IPS DF 6.9 (cell line): ENCODE measurements around the gene HGS.

Experiments used
- DNase-seq: peaks from one replicate; pipeline ENCODE4 v3.0.0-alpha.2; 2013; ENCODE audit warnings: low read depth, low spot score
- H3K27ac ChIP-seq: one replicate; pipeline ENCODE4 v1.5.1; 2013; ENCODE audit warnings: low read length, control low read depth
- H3K27me3 ChIP-seq: 2 replicates; pipeline ENCODE4 v1.6.1; 2013; ENCODE audit warnings: mild to moderate bottlenecking, low read length; ENCODE audit not compliant: control insufficient read depth, insufficient read depth
- H3K36me3 ChIP-seq: 2 replicates; pipeline ENCODE4 v1.6.1; 2013; ENCODE audit warnings: low read length; ENCODE audit not compliant: control insufficient read depth, insufficient read depth
- H3K4me1 ChIP-seq: 2 replicates; pipeline ENCODE4 v1.6.1; 2013; ENCODE audit warnings: low read length; ENCODE audit not compliant: control insufficient read depth, insufficient read depth
- H3K4me3 ChIP-seq: 2 replicates; pipeline ENCODE4 v1.5.1; 2013; ENCODE audit warnings: mild to moderate bottlenecking, low read length
- H3K9me3 ChIP-seq: 2 replicates; pipeline ENCODE4 v1.6.1; 2013; ENCODE audit warnings: low read length, inconsistent platforms; ENCODE audit not compliant: control insufficient read depth, insufficient read depth
- WGBS: extraction: QIAGEN DNeasy Blood & Tissue Kit; methylation state at CpG from one replicate; pipeline ENCODE4 v1.1.7; 2013; ENCODE audit warnings: mixed read lengths, missing lambda C conversion rate; ENCODE audit not compliant: insufficient read length, insufficient coverage; 5-methylcytosine and 5-hydroxymethylcytosine counted together

Gene HGS

GRCh38 chr17:81720267-81721071 lies 36.7 kb downstream of the HGS start:
- Histone ChIP-seq H3K4me1 (peaks cover 2% of the 10 kb centered on the region; the same call in 1 of the 2 replicates), H3K9me3 (no peaks in the 10 kb centered on the region), H3K4me3 (no peak overlapping the region), H3K36me3 (peaks cover 19% of the 10 kb centered on the region), H3K27me3 (no peaks in the 10 kb centered on the region), H3K27ac (no peak overlapping the region)
- no CpG with 5 or more reads among the region's 33 CpGs for WGBS
- DNase-seq, result no peak

- Histone ChIP-seq H3K27me3 (no peaks in the 10 kb centered on the region), H3K36me3 (peaks cover 8% of the 10 kb centered on the region), H3K4me3 (no peak overlapping the region; the same call in 1 of the 2 replicates), H3K4me1 (peaks cover 2% of the 10 kb centered on the region; the same call in 1 of the 2 replicates), H3K27ac (no peak overlapping the region), H3K9me3 (no peaks in the 10 kb centered on the region)
- no CpG with 5 or more reads among the region's 10 CpGs for WGBS
- no peak for DNase-seq
These were observed 38.6 kb downstream of the HGS start for GRCh38 chr17:81722184-81723120.

- DNase-seq, result no peak
- H3K27me3 ChIP-seq, result no peaks in the 10 kb centered on the region
- no CpG with 5 or more reads among the region's 12 CpGs for WGBS
- no peak overlapping the region for H3K4me3 ChIP-seq
- peaks cover 4% of the 10 kb centered on the region; the same call in 1 of the 2 replicates for H3K36me3 ChIP-seq
- peaks cover 2% of the 10 kb centered on the region; the same call in 1 of the 2 replicates for H3K4me1 ChIP-seq
- H3K27ac ChIP-seq, result no peak overlapping the region
- H3K9me3 ChIP-seq, result no peaks in the 10 kb centered on the region
These were observed 39.9 kb downstream of the HGS start for GRCh38 chr17:81723651-81724209.

GRCh38 chr17:81725439-81725838 lies 41.6 kb downstream of the HGS start:
- no peaks in the 10 kb centered on the region for H3K36me3 ChIP-seq
- no peak overlapping the region for H3K27ac ChIP-seq
- no peak overlapping the region for H3K4me3 ChIP-seq
- DNase-seq, result no peak
- no peaks in the 10 kb centered on the region for H3K9me3 ChIP-seq
- H3K4me1 ChIP-seq, result 0 out of 2 replicates have a peak, but pooled peaks cover 2% of the 10 kb centered on the region
- H3K27me3 ChIP-seq, result no peaks in the 10 kb centered on the region
- no CpG with 5 or more reads among the region's 9 CpGs for WGBS

- Histone ChIP-seq H3K4me1 (0 out of 2 replicates have a peak, but pooled peaks cover 2% of the 10 kb centered on the region), H3K27ac (no peak overlapping the region), H3K9me3 (no peaks in the 10 kb centered on the region), H3K27me3 (no peaks in the 10 kb centered on the region), H3K4me3 (no peak overlapping the region), H3K36me3 (no peaks in the 10 kb centered on the region)
- no CpG with 5 or more reads among the region's 9 CpGs for WGBS
- no peak for DNase-seq
These were observed 42.2 kb downstream of the HGS start for GRCh38 chr17:81726004-81726403.

- Histone ChIP-seq H3K9me3 (no peaks in the 10 kb centered on the region), H3K36me3 (no peaks in the 10 kb centered on the region), H3K27ac (no peak overlapping the region), H3K4me1 (0 out of 2 replicates have a peak, but pooled peaks cover 1% of the 10 kb centered on the region), H3K27me3 (no peaks in the 10 kb centered on the region), H3K4me3 (no peak overlapping the region)
- no peak for DNase-seq
- no CpG with 5 or more reads among the region's 23 CpGs for WGBS
These were observed 43.7 kb downstream of the HGS start for GRCh38 chr17:81727324-81728031.

- H3K9me3 ChIP-seq, result no peaks in the 10 kb centered on the region
- no CpG with 5 or more reads among the region's 32 CpGs for WGBS
- no peak overlapping the region for H3K27ac ChIP-seq
- no peaks in the 10 kb centered on the region for H3K27me3 ChIP-seq
- DNase-seq, result no peak
- no peaks in the 10 kb centered on the region for H3K36me3 ChIP-seq
- no peak overlapping the region for H3K4me3 ChIP-seq
- H3K4me1 ChIP-seq, result no peaks in the 10 kb centered on the region
These were observed 49.9 kb downstream of the HGS start for GRCh38 chr17:81733507-81734404.

- no peaks in the 10 kb centered on the region for H3K4me1 ChIP-seq
- H3K9me3 ChIP-seq, result no peaks in the 10 kb centered on the region
- no CpG with 5 or more reads among the region's 35 CpGs for WGBS
- H3K4me3 ChIP-seq, result no peak overlapping the region
- DNase-seq, result no peak
- H3K27me3 ChIP-seq, result no peaks in the 10 kb centered on the region
- no peak overlapping the region for H3K27ac ChIP-seq
- H3K36me3 ChIP-seq, result no peaks in the 10 kb centered on the region
These were observed 50.8 kb downstream of the HGS start for GRCh38 chr17:81734405-81735263.
